Measurements from ENCODE around the gene OMD.

OMD gene

DNA sequence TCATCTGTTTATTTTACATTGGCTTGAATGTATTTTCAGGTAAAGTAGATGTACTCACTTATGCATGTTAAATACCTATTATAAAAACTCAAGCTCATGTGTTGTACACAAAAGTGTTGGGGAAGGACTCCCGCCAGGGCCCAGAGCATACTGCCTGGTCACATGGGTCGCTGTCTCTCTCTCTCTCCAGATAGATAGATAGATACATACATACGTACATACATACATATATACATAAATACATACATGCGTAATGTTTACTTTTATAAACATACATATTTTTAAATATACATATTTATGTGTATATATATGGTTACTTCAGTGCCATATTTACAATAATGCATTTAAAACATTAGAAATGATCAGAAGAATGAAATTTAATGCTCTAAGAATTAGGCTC lies 33.3 kb upstream of the OMD start:
- H3K4me3 ChIP-seq (replicated peaks in 1 of 2; ENCODE audit: low read depth in 2 of 2, low read length in 2 of 2) = no peak overlapping the region
- DNase-seq (ENCODE audit: low read depth in 2 of 2) = no peak
- TF ChIP-seq CTCF (IDR thresholded peaks at IDR 0.05; ENCODE audit: low read depth, low read length) = no peak

GRCh38 chr9:92455217-92455616 lies 30.9 kb upstream of the OMD start:
- peak; percentile 36 for TF ChIP-seq CTCF (IDR thresholded peaks at IDR 0.05; ENCODE audit: low read depth, low read length)
- H3K4me3 ChIP-seq (replicated peaks in 1 of 2; ENCODE audit: low read depth in 2 of 2, low read length in 2 of 2) = no peak overlapping the region
- peak in 1 of 2 donors; percentile 17 for DNase-seq (ENCODE audit: low read depth in 2 of 2)

DNA sequence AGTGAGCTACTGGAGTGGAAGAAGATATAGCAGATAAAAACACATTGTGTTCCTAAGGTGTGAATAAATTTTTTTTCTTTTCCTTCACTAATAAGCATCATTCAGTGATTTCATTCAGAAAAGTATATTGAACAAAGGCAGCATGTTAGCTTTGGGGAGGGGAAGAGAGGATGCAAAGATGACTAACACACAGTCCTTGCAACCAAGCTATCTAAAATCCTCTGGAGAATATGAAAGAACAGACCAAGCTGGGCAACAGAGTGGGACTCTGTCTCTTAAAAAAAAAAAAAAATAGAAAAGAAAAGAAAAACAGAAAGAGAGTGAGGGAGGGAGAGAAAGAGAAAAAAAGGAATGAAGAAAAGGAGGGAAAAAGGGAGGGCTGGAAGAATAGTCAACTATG lies 22.3 kb upstream of the OMD start:
- DNase-seq (ENCODE audit: low read depth in 2 of 2) = peak in 1 of 2 donors; percentile 57
- no peak overlapping the region for H3K4me3 ChIP-seq (replicated peaks in 1 of 2; ENCODE audit: low read depth in 2 of 2, low read length in 2 of 2)
- no peak for TF ChIP-seq CTCF (IDR thresholded peaks at IDR 0.05; ENCODE audit: low read depth, low read length)

DNA sequence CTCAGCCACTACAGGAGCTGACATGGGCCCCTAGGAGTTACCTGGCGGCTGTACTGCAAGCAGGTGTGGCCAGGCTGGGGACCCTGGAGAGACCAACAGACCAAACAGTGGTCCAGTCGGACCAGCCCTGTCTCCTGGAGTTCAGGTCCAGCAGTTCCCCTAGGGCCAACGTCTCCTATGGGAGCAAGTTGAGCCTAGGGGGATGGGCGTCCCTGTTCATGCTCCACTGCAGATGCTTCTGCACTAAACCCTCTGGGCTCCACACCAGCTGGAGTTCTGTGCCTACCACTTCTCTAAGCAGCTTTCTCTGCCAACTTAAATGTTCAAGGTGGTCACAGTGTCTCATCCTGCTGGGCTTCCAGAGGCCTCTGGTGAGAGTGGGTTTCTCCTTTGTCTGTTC lies 20.6 kb upstream of the OMD start:
- H3K4me3 ChIP-seq (replicated peaks in 1 of 2; ENCODE audit: low read depth in 2 of 2, low read length in 2 of 2) = no peak overlapping the region
- DNase-seq (ENCODE audit: low read depth in 2 of 2) = no peak
- no peak for TF ChIP-seq CTCF (IDR thresholded peaks at IDR 0.05; ENCODE audit: low read depth, low read length)

GRCh38 chr9:92440751-92441046 lies 16.4 kb upstream of the OMD start:
- no peak for TF ChIP-seq CTCF (IDR thresholded peaks at IDR 0.05; ENCODE audit: low read depth, low read length)
- no peak for DNase-seq (ENCODE audit: low read depth in 2 of 2)
- no peak overlapping the region for H3K4me3 ChIP-seq (replicated peaks in 1 of 2; ENCODE audit: low read depth in 2 of 2, low read length in 2 of 2)

GRCh38 chr9:92439921-92440750 lies 15.9 kb upstream of the OMD start:
- no peak for TF ChIP-seq CTCF (IDR thresholded peaks at IDR 0.05; ENCODE audit: low read depth, low read length)
- peak; percentile 42 to 89 for DNase-seq (ENCODE audit: low read depth in 2 of 2)
- no peak overlapping the region for H3K4me3 ChIP-seq (replicated peaks in 1 of 2; ENCODE audit: low read depth in 2 of 2, low read length in 2 of 2)
